ENCODE data around the gene FNDC3A. TPM values are rescaled to one million over a fixed set of nuclear protein-coding genes. Genes with fewer than 3 reads are reported as not detected.

Gene FNDC3A
- total and polyA plus RNA-seq, 2 donors from 2014 or later: 12.5 to 67.8 TPM

- no peaks in the 10 kb centered on the region for H3K27me3 ChIP-seq (ENCODE audit: control insufficient read depth, insufficient read depth, low read length)
- no peak overlapping the region for H3K4me3 ChIP-seq (ENCODE audit: low read length in 3 of 3)
- no peak for TF ChIP-seq CTCF (IDR thresholded peaks at IDR 0.05; ENCODE audit: borderline replicate concordance, extremely low read depth, insufficient read depth)
- no peak overlapping the region for H3K9ac ChIP-seq (ENCODE audit: low read length in 3 of 3)
- H3K4me1 ChIP-seq (ENCODE audit: control insufficient read depth in 2 of 3, insufficient read depth in 2 of 3, low read depth in 1 of 3, low read length in 3 of 3): peaks cover 0 to 11% (median 4%) of the 10 kb centered on the region in 3 donors
- H3K36me3 ChIP-seq (ENCODE audit: control insufficient read depth in 2 of 3, insufficient read depth in 3 of 3, low read length in 3 of 3): no peaks in the 10 kb centered on the region
- FAIRE-seq (peak; percentile 70), DNase-seq (peak in 2 of 5 donors; percentile 17 to 34)
- H3K27ac ChIP-seq (ENCODE audit: low read depth in 2 of 2, low read length in 2 of 2): peak overlapping the region; percentile 8 to 74
- intact Hi-C loops (cut with DNase I): no loop called here
- H3K9me3 ChIP-seq (ENCODE audit: control insufficient read depth in 2 of 3, insufficient read depth in 1 of 3, low read length in 3 of 3): no peaks in the 10 kb centered on the region
Measured at GRCh38 chr13:49245101-49245500, 269.4 kb downstream of the FNDC3A start.

GRCh38 chr13:49246850-49247642 lies 271.3 kb downstream of the FNDC3A start:
- DNase-seq: no peak
- H3K9me3 ChIP-seq (ENCODE audit: control insufficient read depth in 2 of 3, insufficient read depth in 1 of 3, low read length in 3 of 3): no peaks in the 10 kb centered on the region
- H3K27me3 ChIP-seq (ENCODE audit: control insufficient read depth, insufficient read depth, low read length): no peaks in the 10 kb centered on the region
- H3K4me1 ChIP-seq (ENCODE audit: control insufficient read depth in 2 of 3, insufficient read depth in 2 of 3, low read depth in 1 of 3, low read length in 3 of 3): peaks cover 0 to 11% (median 4%) of the 10 kb centered on the region in 3 donors
- H3K9ac ChIP-seq (ENCODE audit: low read length in 3 of 3): peak overlapping the region; percentile 30 to 99 (median 96)
- peak overlapping the region; percentile 88 to 91 for H3K27ac ChIP-seq (ENCODE audit: low read depth in 2 of 2, low read length in 2 of 2)
- intact Hi-C loops (cut with DNase I): no loop called here
- H3K36me3 ChIP-seq (ENCODE audit: control insufficient read depth in 2 of 3, insufficient read depth in 3 of 3, low read length in 3 of 3): no peaks in the 10 kb centered on the region
- FAIRE-seq: no peak
- peak overlapping the region; percentile 94 to 99 (median 94) for H3K4me3 ChIP-seq (ENCODE audit: low read length in 3 of 3)
- no peak for TF ChIP-seq CTCF (IDR thresholded peaks at IDR 0.05; ENCODE audit: borderline replicate concordance, extremely low read depth, insufficient read depth)

- TF ChIP-seq CTCF (IDR thresholded peaks at IDR 0.05; ENCODE audit: borderline replicate concordance, extremely low read depth, insufficient read depth): no peak
- Histone ChIP-seq H3K36me3 (ENCODE audit: control insufficient read depth in 2 of 3, insufficient read depth in 3 of 3, low read length in 3 of 3) (no peaks in the 10 kb centered on the region), H3K27ac (ENCODE audit: low read depth in 2 of 2, low read length in 2 of 2) (peak within 1 kb of the TSS; percentile 88 to 91), H3K9ac (ENCODE audit: low read length in 3 of 3) (peak within 1 kb of the TSS; percentile 96 to 99 (median 98)), H3K27me3 (ENCODE audit: control insufficient read depth, insufficient read depth, low read length) (no peaks in the 10 kb centered on the region), H3K4me3 (ENCODE audit: low read length in 3 of 3) (peak within 1 kb of the TSS; percentile 94 to 99 (median 94)), H3K4me1 (ENCODE audit: control insufficient read depth in 2 of 3, insufficient read depth in 2 of 3, low read depth in 1 of 3, low read length in 3 of 3) (peaks cover 0 to 11% (median 4%) of the 10 kb centered on the region in 3 donors), H3K9me3 (ENCODE audit: control insufficient read depth in 2 of 3, insufficient read depth in 1 of 3, low read length in 3 of 3) (no peaks in the 10 kb centered on the region)
- peak; percentile 94 for FAIRE-seq
- DNase-seq: peak; percentile 98 to 99 (median 99)
- intact Hi-C loops (cut with DNase I): no loop called here
Measured at GRCh38 chr13:49247643-49248621, 272.2 kb downstream of the FNDC3A start, which contains the start of gene CDADC1. TSS of gene CDADC1 (plus strand) at chr13:49247925. CDS start at chr13:49248038, 113 bp downstream.
